ENCODE measurements around the gene HOXC9.

DNA sequence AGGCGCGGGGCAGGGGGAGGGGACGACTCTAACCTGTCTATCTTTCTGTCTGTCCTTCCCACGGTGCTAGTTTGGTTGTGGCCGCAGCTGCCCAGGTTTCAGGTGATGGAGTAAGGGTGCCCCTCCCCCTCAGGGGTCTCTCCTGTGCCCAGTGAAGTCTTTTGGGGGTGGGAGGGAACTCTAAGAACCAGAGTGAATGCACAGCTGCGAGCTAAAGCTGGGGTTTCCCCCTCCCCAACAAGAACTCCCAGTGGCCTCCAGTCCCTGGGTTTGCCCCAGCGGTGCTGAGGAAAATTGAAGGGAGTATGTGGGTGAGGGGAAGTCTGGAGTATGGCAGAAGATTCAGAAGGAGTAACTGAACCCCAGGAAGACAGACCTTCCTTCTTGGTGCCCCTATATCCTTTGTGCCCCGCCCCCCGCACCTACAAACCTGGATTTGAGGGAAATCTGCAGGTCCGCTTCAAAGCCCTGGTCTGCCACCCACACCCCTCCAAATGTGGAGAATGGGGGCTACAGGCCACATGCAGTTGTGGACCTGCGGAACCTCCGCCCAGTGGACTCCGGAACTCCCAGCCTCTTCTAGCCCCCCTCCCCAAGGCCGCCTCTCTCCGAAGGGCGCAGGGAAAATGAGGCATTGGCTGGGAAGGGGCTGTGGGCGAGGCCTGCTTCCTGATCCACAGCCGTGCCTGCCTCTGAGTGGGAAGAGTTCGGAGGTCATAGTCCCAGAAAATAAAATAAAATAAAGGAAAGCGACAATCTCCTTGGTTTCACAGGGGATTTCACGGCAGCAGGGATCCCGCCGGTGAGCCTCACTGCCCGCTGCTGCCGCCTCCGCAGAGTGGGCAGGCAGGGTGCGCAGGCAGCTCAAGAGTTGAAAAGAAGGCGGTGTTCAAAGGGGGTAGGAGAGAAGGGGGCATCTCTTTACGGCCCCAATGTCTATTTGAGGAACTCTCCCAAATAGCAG is 3.4 kb upstream of the HOXC9 start:
- no peak for TF ChIP-seq ZFX (IDR thresholded peaks at IDR 0.05; ENCODE audit: borderline replicate concordance)
- TF ChIP-seq, protein P1, sequence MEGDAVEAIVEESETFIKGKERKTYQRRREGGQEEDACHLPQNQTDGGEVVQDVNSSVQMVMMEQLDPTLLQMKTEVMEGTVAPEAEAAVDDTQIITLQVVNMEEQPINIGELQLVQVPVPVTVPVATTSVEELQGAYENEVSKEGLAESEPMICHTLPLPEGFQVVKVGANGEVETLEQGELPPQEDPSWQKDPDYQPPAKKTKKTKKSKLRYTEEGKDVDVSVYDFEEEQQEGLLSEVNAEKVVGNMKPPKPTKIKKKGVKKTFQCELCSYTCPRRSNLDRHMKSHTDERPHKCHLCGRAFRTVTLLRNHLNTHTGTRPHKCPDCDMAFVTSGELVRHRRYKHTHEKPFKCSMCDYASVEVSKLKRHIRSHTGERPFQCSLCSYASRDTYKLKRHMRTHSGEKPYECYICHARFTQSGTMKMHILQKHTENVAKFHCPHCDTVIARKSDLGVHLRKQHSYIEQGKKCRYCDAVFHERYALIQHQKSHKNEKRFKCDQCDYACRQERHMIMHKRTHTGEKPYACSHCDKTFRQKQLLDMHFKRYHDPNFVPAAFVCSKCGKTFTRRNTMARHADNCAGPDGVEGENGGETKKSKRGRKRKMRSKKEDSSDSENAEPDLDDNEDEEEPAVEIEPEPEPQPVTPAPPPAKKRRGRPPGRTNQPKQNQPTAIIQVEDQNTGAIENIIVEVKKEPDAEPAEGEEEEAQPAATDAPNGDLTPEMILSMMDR (IDR thresholded peaks at IDR 0.05): no peak

Measured in 22Rv1 (cell line).